ENCODE measurements around the gene EDN1.
A peak's percentile ranks its signal among the peaks of the same experiment; 100 is the strongest.

Gene EDN1

DNA sequence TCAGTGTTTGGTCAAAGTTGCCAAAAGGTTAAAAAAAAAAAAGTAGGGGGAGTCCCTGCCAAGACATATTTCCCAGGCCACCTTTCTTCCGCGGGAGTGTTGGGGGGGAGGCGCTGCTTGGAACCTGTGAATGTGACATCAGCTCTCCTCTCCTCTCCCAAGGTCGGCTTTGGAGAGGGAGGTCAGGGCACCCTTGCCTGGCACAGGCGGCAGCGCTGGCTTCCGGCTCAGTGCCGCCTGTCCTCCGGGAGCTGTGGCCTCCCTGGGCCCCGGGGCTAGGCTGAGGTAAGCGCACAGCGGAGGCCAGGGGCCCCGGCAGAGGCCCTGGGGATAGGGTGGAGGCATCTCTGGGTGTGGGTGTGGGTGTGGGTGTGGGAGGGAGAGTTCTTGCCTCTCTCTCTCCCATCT, 1.9 kb upstream of the EDN1 start:
- no peak overlapping the region for H3K4me2 ChIP-seq
- H2AFZ ChIP-seq (ENCODE audit: low read depth), result no peak overlapping the region
- H3K79me2 ChIP-seq (ENCODE audit: insufficient read depth, low read depth), result no peaks in the 10 kb centered on the region
- H3K4me1 ChIP-seq (ENCODE audit: low read depth, poor library complexity, severe bottlenecking), result peaks cover 6% of the 10 kb centered on the region
- H3K27me3 ChIP-seq (ENCODE audit: insufficient read depth, low read depth), result no peaks in the 10 kb centered on the region
- H3K4me3 ChIP-seq (IDR thresholded peaks at IDR 0.05; ENCODE audit: insufficient read depth, low read depth, low read length), result no peak overlapping the region
- H3K27ac ChIP-seq, result no peak overlapping the region
- no peaks in the 10 kb centered on the region for H4K20me1 ChIP-seq (ENCODE audit: insufficient read depth)
- no peaks in the 10 kb centered on the region for H3K36me3 ChIP-seq (ENCODE audit: insufficient read depth)
- TF ChIP-seq, protein P1, sequence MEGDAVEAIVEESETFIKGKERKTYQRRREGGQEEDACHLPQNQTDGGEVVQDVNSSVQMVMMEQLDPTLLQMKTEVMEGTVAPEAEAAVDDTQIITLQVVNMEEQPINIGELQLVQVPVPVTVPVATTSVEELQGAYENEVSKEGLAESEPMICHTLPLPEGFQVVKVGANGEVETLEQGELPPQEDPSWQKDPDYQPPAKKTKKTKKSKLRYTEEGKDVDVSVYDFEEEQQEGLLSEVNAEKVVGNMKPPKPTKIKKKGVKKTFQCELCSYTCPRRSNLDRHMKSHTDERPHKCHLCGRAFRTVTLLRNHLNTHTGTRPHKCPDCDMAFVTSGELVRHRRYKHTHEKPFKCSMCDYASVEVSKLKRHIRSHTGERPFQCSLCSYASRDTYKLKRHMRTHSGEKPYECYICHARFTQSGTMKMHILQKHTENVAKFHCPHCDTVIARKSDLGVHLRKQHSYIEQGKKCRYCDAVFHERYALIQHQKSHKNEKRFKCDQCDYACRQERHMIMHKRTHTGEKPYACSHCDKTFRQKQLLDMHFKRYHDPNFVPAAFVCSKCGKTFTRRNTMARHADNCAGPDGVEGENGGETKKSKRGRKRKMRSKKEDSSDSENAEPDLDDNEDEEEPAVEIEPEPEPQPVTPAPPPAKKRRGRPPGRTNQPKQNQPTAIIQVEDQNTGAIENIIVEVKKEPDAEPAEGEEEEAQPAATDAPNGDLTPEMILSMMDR (conservative IDR thresholded peaks at IDR 0.05; ENCODE audit: low read depth, low read length), result no peak
- H3K9ac ChIP-seq, result no peak overlapping the region

DNA sequence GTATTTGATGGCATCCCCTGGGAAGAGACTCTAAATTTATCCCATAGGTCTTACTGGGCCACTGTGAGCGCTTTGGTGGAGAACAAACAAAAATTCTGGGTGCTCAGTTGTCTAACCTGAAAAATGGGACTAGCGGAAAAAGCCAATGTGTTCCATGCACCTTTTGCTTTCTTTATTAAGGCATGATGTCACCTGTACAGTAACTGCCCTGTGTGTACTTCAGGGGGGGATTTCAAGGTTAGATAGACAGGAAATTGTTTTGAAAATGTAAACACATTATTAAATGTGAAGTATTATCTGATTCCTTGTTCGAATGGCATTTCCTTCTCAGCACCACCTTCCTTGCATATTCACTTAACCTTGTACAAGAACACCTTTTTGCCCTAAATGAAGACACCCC, 1.2 kb upstream of the EDN1 start:
- Histone ChIP-seq H3K27me3 (ENCODE audit: insufficient read depth, low read depth) (no peaks in the 10 kb centered on the region), H3K4me3 (IDR thresholded peaks at IDR 0.05; ENCODE audit: insufficient read depth, low read depth, low read length) (no peak overlapping the region), H2AFZ (ENCODE audit: low read depth) (peak overlapping the region; percentile 96), H3K27ac (no peak overlapping the region), H3K4me2 (peak overlapping the region; percentile 95), H3K79me2 (ENCODE audit: insufficient read depth, low read depth) (no peaks in the 10 kb centered on the region), H3K36me3 (ENCODE audit: insufficient read depth) (no peaks in the 10 kb centered on the region), H4K20me1 (ENCODE audit: insufficient read depth) (no peaks in the 10 kb centered on the region), H3K9ac (no peak overlapping the region), H3K4me1 (ENCODE audit: low read depth, poor library complexity, severe bottlenecking) (peaks cover 6% of the 10 kb centered on the region)
- TF ChIP-seq, protein P1 (conservative IDR thresholded peaks at IDR 0.05; ENCODE audit: low read depth, low read length), result no peak

DNA sequence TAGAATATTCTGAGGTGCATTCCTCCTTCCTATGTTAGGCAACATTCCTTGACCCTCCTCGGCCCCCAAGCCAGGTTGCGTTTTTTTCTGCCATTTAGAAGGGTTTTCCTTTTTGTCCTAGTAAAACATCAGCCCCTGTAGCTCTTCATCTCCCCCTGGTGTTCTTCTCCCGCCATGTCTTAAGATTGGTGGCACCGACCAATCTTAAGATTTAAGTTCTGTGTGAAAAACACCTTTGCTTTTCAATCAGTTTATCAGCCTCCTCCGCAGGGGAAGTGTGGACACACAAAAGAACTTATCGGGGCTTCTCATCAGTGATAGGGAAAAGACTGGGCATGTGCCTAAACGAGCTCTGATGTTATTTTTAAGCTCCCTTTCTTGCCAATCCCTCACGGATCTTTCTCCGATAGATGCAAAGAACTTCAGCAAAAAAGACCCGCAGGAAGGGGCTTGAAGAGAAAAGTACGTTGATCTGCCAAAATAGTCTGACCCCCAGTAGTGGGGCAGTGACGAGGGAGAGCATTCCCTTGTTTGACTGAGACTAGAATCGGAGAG, 719 bp upstream of the EDN1 start:
- H4K20me1 ChIP-seq (ENCODE audit: insufficient read depth), result no peaks in the 10 kb centered on the region
- H3K4me1 ChIP-seq (ENCODE audit: low read depth, poor library complexity, severe bottlenecking), result peaks cover 6% of the 10 kb centered on the region
- TF ChIP-seq, protein P1 (conservative IDR thresholded peaks at IDR 0.05; ENCODE audit: low read depth, low read length), result peak; percentile 89
- peak overlapping the region; percentile 52 for H3K4me3 ChIP-seq (IDR thresholded peaks at IDR 0.05; ENCODE audit: insufficient read depth, low read depth, low read length)
- no peak overlapping the region for H3K27ac ChIP-seq
- peak overlapping the region; percentile 38; the same call in 1 of the 2 replicates for H3K9ac ChIP-seq
- H3K36me3 ChIP-seq (ENCODE audit: insufficient read depth), result no peaks in the 10 kb centered on the region
- peak overlapping the region; percentile 95 for H3K4me2 ChIP-seq
- no peaks in the 10 kb centered on the region for H3K79me2 ChIP-seq (ENCODE audit: insufficient read depth, low read depth)
- no peaks in the 10 kb centered on the region for H3K27me3 ChIP-seq (ENCODE audit: insufficient read depth, low read depth)
- peak overlapping the region; percentile 96 for H2AFZ ChIP-seq (ENCODE audit: low read depth)

DNA sequence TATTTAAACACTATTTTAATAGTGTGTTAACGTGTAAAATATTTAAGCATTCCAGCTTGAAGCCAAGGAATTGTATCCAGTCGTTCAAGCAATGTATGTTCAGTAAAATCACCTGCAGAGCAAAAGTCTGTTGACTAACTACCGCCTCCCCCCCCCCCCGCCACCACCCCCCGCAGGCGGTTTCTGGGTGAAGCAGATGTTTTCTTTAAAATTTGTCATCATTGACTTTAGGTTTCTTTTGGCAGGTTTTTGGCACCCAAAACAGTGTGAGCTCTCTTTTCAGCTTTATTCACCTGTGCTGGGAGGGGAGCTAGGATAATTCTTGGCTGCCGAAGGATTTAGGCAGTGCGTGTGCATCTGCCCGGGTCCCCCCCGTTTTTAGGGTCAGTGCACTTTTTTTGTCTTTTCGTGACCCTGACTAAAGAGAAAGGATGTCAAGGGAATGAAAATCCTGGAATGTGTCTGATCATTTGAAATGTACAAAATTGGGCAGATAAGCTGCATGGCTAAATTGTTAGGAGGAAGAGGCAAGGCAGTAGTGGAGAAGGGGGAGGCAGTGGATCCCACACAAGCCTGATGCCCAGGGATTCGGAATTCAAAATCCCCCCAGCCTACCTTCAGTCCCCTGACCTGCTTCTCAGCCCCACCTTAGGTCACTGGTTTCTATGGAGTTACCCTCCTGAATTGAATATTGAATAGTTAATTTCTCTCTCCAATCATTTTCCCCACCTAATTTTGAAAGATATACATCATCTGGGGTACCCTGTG, 1.1 kb downstream of the EDN1 start:
- H3K4me1 ChIP-seq (ENCODE audit: low read depth, poor library complexity, severe bottlenecking), result peaks cover 6% of the 10 kb centered on the region
- H3K4me3 ChIP-seq (IDR thresholded peaks at IDR 0.05; ENCODE audit: insufficient read depth, low read depth, low read length), result no peak overlapping the region
- H3K27me3 ChIP-seq (ENCODE audit: insufficient read depth, low read depth), result no peaks in the 10 kb centered on the region
- H3K27ac ChIP-seq, result no peak overlapping the region
- no peak overlapping the region for H3K9ac ChIP-seq
- H4K20me1 ChIP-seq (ENCODE audit: insufficient read depth), result no peaks in the 10 kb centered on the region
- TF ChIP-seq, protein P1 (conservative IDR thresholded peaks at IDR 0.05; ENCODE audit: low read depth, low read length), result no peak
- H3K79me2 ChIP-seq (ENCODE audit: insufficient read depth, low read depth), result no peaks in the 10 kb centered on the region
- peak overlapping the region; percentile 95; the same call in 1 of the 2 replicates for H3K4me2 ChIP-seq
- no peak overlapping the region for H2AFZ ChIP-seq (ENCODE audit: low read depth)
- no peaks in the 10 kb centered on the region for H3K36me3 ChIP-seq (ENCODE audit: insufficient read depth)
